ENCODE measurements around the gene AKR1B15.
"Not testable (repeated sequence)": the region's sequence is repeated elsewhere in the genome, so short reads cannot be mapped to it uniquely, and the experiment has no call there.

The AKR1B15 gene

GRCh38 chr7:134514663-134515062 is 34.2 kb upstream of the AKR1B15 start:
- peak; percentile 52 for DNase-seq
- no peaks in the 10 kb centered on the region for H3K9me3 ChIP-seq (ENCODE audit: severe bottlenecking)
- TF ChIP-seq CTCF (IDR thresholded peaks at IDR 0.05; ENCODE audit: low read depth, low read length) = peak; percentile 50
- peak overlapping the region; percentile 81 for H3K27ac ChIP-seq
- no peaks in the 10 kb centered on the region for H3K27me3 ChIP-seq (ENCODE audit: insufficient read depth, low read depth, severe bottlenecking)
- no peaks in the 10 kb centered on the region for H3K36me3 ChIP-seq
- peak overlapping the region; percentile 30; the same call in 1 of the 2 replicates for H3K4me3 ChIP-seq (ENCODE audit: low read depth, low read length)

GRCh38 chr7:134515569-134516468 is 33.1 kb upstream of the AKR1B15 start:
- peak; percentile 80 for DNase-seq
- TF ChIP-seq CTCF (IDR thresholded peaks at IDR 0.05; ENCODE audit: low read depth, low read length) = no peak
- Histone ChIP-seq H3K36me3 (no peaks in the 10 kb centered on the region), H3K27me3 (ENCODE audit: insufficient read depth, low read depth, severe bottlenecking) (no peaks in the 10 kb centered on the region), H3K9me3 (ENCODE audit: severe bottlenecking) (no peaks in the 10 kb centered on the region), H3K4me3 (ENCODE audit: low read depth, low read length) (peak overlapping the region; percentile 30), H3K27ac (peak overlapping the region; percentile 81)

- Histone ChIP-seq H3K36me3 (no peaks in the 10 kb centered on the region), H3K9me3 (ENCODE audit: severe bottlenecking) (no peaks in the 10 kb centered on the region), H3K27me3 (ENCODE audit: insufficient read depth, low read depth, severe bottlenecking) (no peaks in the 10 kb centered on the region), H3K27ac (peak overlapping the region; percentile 28; the same call in 1 of the 2 replicates), H3K4me3 (ENCODE audit: low read depth, low read length) (no peak overlapping the region)
- TF ChIP-seq CTCF (IDR thresholded peaks at IDR 0.05; ENCODE audit: low read depth, low read length) = no peak
- no peak for DNase-seq
These were observed 28.8 kb upstream of the AKR1B15 start for GRCh38 chr7:134520130-134520529.

- H3K27ac ChIP-seq = no peak overlapping the region
- no peak for TF ChIP-seq CTCF (IDR thresholded peaks at IDR 0.05; ENCODE audit: low read depth, low read length)
- DNase-seq = no peak
- no peaks in the 10 kb centered on the region for H3K36me3 ChIP-seq
- H3K9me3 ChIP-seq (ENCODE audit: severe bottlenecking) = no peaks in the 10 kb centered on the region
- no peak overlapping the region for H3K4me3 ChIP-seq (ENCODE audit: low read depth, low read length)
- H3K27me3 ChIP-seq (ENCODE audit: insufficient read depth, low read depth, severe bottlenecking) = no peaks in the 10 kb centered on the region
These were observed 26.3 kb upstream of the AKR1B15 start for GRCh38 chr7:134522601-134523000.

GRCh38 chr7:134525449-134525848 is 23.5 kb upstream of the AKR1B15 start:
- H3K9me3 ChIP-seq (ENCODE audit: severe bottlenecking); DNase-seq; H3K27ac ChIP-seq; H3K27me3 ChIP-seq (ENCODE audit: insufficient read depth, low read depth, severe bottlenecking); H3K36me3 ChIP-seq; H3K4me3 ChIP-seq (ENCODE audit: low read depth, low read length): not testable (repeated sequence)

- not testable (repeated sequence) for DNase-seq; H3K4me3 ChIP-seq (ENCODE audit: low read depth, low read length); H3K9me3 ChIP-seq (ENCODE audit: severe bottlenecking); H3K36me3 ChIP-seq; H3K27me3 ChIP-seq (ENCODE audit: insufficient read depth, low read depth, severe bottlenecking)
- H3K27ac ChIP-seq = peak overlapping the region; percentile 61
These were observed 22.2 kb upstream of the AKR1B15 start for GRCh38 chr7:134526552-134527248.

Measured in WERI-Rb-1 (cell line).